Mucosa of descending colon (tissue), 3 donors: ENCODE measurements around the gene IFT43. TPM values are rescaled to one million over a fixed set of nuclear protein-coding genes. Genes with fewer than 3 reads are reported as not detected.
"Not testable (repeated sequence)": the region's sequence is repeated elsewhere in the genome, so short reads cannot be mapped to it uniquely, and the experiment has no call there.

ENCODE experiments used
- ATAC-seq: fragments of 200-7000 bp; cut with Tn5 transposase; one replicate; pipeline ENCODE4 v1.9.1; 2020; ENCODE audit warnings: mild to moderate bottlenecking, moderate library complexity
- DNase-seq, 3 donors: peaks; one replicate each; pipeline ENCODE4 v3.0.0-alpha.2; 2020
- H3K36me3 ChIP-seq: fragments of 200-600 bp; one replicate; pipeline ENCODE4 v1.8.0; 2021; ENCODE audit warnings: low read depth, mild to moderate bottlenecking
- H3K4me1 ChIP-seq: fragments of 200-600 bp; one replicate; pipeline ENCODE4 v1.8.0; 2021; ENCODE audit warnings: low read depth, mild to moderate bottlenecking
- H3K4me3 ChIP-seq: fragments of 200-600 bp; one replicate; pipeline ENCODE4 v1.8.0; 2021; ENCODE audit warnings: mild to moderate bottlenecking
- H3K9me3 ChIP-seq: fragments of 200-600 bp; one replicate; pipeline ENCODE4 v1.8.0; 2021; ENCODE audit warnings: mild to moderate bottlenecking
- CTCF ChIP-seq: fragments of 200-600 bp; IDR thresholded peaks from one replicate; pipeline ENCODE4 v1.8.0; 2022; ENCODE audit warnings: antibody characterized with exemption, mild to moderate bottlenecking
- intact Hi-C, 2 donors: fragments of 100-400 bp; cut with DNase I in 1 of 2; cut with micrococcal nuclease in 1 of 2; formaldehyde crosslinking; loops; one replicate each; pipeline versions ENCODE4 v1.11.0 to v1.11.1; 2022; cut with DNase I, micrococcal nuclease
- total RNA-seq, 3 donors: library from RNA; stranded (reverse); fragmentation: NEBNext Ultra II Directional in 2 of 3; extraction: Animal tissue kit (Norgen Biotek cat#: 25700) in 2 of 3; gene quantifications; one replicate each; pipeline versions ENCODE4 v1.2.1 to v1.2.4, GENCODE V29; 2021 to 2023
- donor health status: DM: no; HTN: no; CAD: no; lungs with moderate emphysema.
- donor health status: DM: no; HTN: no; CAD: no.
- donor health status: DM: no; HTN: yes; CAD: no.

IFT43 gene
- total RNA-seq, 3 donors from 2014 or later: 27.3 to 64.0 (median 27.5) TPM

GRCh38 chr14:76006253-76006652 is 20.7 kb downstream of the IFT43 start:
- H3K36me3 ChIP-seq: peaks cover 4% of the 10 kb centered on the region

GRCh38 chr14:76007379-76007778 is 21.8 kb downstream of the IFT43 start:
- Histone ChIP-seq H3K4me3 (no peak overlapping the region), H3K9me3 (peaks cover 4% of the 10 kb centered on the region), H3K36me3 (peaks cover 4% of the 10 kb centered on the region), H3K4me1 (no peaks in the 10 kb centered on the region)
- intact Hi-C loops: no loop called here
- DNase-seq (no peak), ATAC-seq (no peak)
- TF ChIP-seq CTCF: no peak

More at GRCh38 chr14:76006253-76006652, 20.7 kb downstream of the IFT43 start:
- intact Hi-C loops: no loop called here
- no peak for ATAC-seq
- peaks cover 4% of the 10 kb centered on the region for H3K9me3 ChIP-seq
- H3K4me1 ChIP-seq: no peaks in the 10 kb centered on the region
- DNase-seq: no peak
- TF ChIP-seq CTCF: no peak
- H3K4me3 ChIP-seq: no peak overlapping the region

- H3K36me3 ChIP-seq: peaks cover 4% of the 10 kb centered on the region
- H3K4me3 ChIP-seq: no peak overlapping the region
- intact Hi-C loops: no loop called here
- H3K9me3 ChIP-seq: peaks cover 4% of the 10 kb centered on the region
- DNase-seq: no peak
- ATAC-seq: no peak
- no peak for TF ChIP-seq CTCF
- no peaks in the 10 kb centered on the region for H3K4me1 ChIP-seq
These were observed 22.3 kb downstream of the IFT43 start for GRCh38 chr14:76007852-76008251.

GRCh38 chr14:76009627-76010026 is 24.1 kb downstream of the IFT43 start:
- H3K4me1 ChIP-seq, intact Hi-C loops, ATAC-seq, H3K36me3 ChIP-seq, DNase-seq, H3K4me3 ChIP-seq, H3K9me3 ChIP-seq: not testable (repeated sequence)

- no peak overlapping the region for H3K4me3 ChIP-seq
- TF ChIP-seq CTCF: no peak
- no peaks in the 10 kb centered on the region for H3K9me3 ChIP-seq
- ATAC-seq (no peak), DNase-seq (no peak)
- intact Hi-C loops: no loop called here
- no peaks in the 10 kb centered on the region for H3K4me1 ChIP-seq
- no peaks in the 10 kb centered on the region for H3K36me3 ChIP-seq
These were observed 26.4 kb downstream of the IFT43 start for GRCh38 chr14:76011930-76012329.

GRCh38 chr14:76012354-76012753 is 26.8 kb downstream of the IFT43 start:
- DNase-seq: no peak
- Histone ChIP-seq H3K4me3 (no peak overlapping the region), H3K4me1 (no peaks in the 10 kb centered on the region), H3K9me3 (no peaks in the 10 kb centered on the region), H3K36me3 (no peaks in the 10 kb centered on the region)
- TF ChIP-seq CTCF: no peak
- ATAC-seq: no peak
- intact Hi-C loops: no loop called here
